NOMO-1 treated with dmso at 0.1 percent for 144 hours (cell line): Measurements from ENCODE around the gene ARHGAP6.
"Not testable (repeated sequence)": the region's sequence is repeated elsewhere in the genome, so short reads cannot be mapped to it uniquely, and the experiment has no call there.

ENCODE experiments used
- DNase-seq: peaks from one replicate; lab custom pipeline; 2025; ENCODE audit not compliant: unreplicated experiment; lab: John Stamatoyannopoulos, UW

ARHGAP6 gene

GRCh38 chrX:11531226-11531625 lies 134.5 kb downstream of the ARHGAP6 start:
- no peak for DNase-seq

GRCh38 chrX:11530621-11531020 lies 135.1 kb downstream of the ARHGAP6 start:
- no peak for DNase-seq

GRCh38 chrX:11528623-11529022 lies 137.1 kb downstream of the ARHGAP6 start:
- DNase-seq = no peak

GRCh38 chrX:11525685-11526084 lies 140.0 kb downstream of the ARHGAP6 start:
- DNase-seq = no peak

- not testable (repeated sequence) for DNase-seq
Measured at GRCh38 chrX:11519234-11519633, 146.5 kb downstream of the ARHGAP6 start.

GRCh38 chrX:11509786-11510185 lies 155.9 kb downstream of the ARHGAP6 start:
- DNase-seq = no peak

GRCh38 chrX:11504234-11504633 lies 161.5 kb downstream of the ARHGAP6 start:
- DNase-seq = no peak

DNA sequence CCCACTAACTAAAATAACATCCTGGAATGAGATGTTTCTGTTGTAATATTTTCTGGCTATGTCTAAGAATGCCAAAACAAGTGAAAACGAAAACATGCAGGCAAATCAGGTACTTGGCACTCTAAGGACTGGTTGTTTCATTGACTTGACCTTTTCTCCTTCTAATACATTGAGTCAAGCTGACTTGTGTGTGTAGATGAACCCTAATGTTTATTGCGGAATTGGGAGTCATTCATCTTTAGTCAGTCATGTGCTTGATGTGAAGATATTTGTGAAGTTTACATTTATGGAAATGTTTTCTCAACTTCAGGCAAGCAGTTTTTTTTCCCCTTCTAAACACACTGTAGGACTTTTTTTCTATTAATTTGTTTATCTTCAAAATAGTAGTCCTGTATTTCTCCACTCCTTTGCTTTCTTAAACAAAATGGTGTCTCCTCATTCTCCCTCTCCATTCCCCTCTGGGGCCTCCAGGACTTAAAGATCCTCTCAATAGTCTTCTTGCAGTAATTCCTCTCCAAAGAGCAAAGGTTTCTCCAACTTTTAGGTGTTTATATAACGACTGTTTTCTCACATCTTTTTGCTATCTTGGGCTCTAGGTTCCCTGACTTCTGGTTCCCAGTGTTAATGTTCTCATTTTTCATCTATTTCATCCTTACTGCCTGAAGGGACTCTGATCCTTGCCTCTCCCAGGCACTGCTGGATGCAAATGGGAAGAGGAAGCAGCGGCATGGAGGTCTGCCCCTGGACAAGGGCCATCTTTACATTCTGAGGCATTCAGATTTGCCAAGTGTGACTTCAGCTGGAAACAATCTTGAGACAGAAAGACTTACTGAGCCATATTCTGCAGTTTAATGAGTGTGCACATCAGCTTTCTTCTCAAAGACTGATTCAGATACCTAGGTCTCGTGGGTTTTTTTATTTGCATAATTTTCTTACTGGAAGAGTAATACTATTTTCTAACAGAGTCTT lies 166.4 kb downstream of the ARHGAP6 start:
- DNase-seq = no peak

- not testable (repeated sequence) for DNase-seq
Measured at GRCh38 chrX:11491375-11491774, 174.3 kb downstream of the ARHGAP6 start.

GRCh38 chrX:11484290-11484689 lies 181.4 kb downstream of the ARHGAP6 start:
- no peak for DNase-seq

- no peak for DNase-seq
Measured at GRCh38 chrX:11481035-11481434, 184.7 kb downstream of the ARHGAP6 start.

GRCh38 chrX:11480626-11481025 lies 185.1 kb downstream of the ARHGAP6 start:
- DNase-seq = no peak

- no peak for DNase-seq
Measured at GRCh38 chrX:11478911-11479310, 186.8 kb downstream of the ARHGAP6 start.

DNA sequence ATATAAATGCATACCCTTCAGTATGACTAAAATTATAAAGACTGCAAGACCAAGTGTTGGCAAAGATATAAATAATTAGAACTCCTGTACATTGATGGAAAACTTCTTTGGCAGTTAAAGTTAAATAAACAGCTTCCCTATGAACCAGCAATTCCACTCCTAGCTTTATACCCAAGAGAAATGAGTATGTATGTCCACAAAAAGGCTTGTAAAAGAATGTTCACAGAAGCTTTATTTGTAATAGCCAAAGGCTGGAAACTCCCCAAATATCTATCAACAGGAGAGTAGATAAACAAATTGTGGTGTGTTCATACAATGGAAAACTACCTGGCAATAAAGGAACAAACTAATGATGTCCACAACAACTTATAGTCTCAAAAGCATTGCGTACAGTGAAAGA lies 187.7 kb downstream of the ARHGAP6 start:
- DNase-seq = no peak

- no peak for DNase-seq
Measured at GRCh38 chrX:11474576-11474975, 191.1 kb downstream of the ARHGAP6 start.

DNA sequence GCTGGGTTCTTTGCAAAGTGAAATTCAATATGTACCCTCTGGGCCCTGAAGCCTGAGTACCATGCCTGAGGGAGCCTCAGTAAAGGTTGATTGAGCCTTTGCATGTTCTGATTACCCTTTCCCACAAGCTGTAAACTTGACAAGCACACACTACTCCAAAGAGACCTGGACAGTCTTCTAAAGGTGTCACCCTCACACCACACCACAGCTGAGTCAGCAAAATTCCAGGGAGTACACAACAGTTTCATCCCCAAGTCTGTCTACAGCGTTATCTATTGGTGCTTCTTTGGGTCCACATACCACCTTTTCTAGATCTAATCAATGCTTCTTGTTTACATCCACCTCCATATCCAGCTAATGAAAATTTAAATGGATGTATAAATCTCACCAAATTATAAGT lies 191.7 kb downstream of the ARHGAP6 start:
- DNase-seq = no peak

DNA sequence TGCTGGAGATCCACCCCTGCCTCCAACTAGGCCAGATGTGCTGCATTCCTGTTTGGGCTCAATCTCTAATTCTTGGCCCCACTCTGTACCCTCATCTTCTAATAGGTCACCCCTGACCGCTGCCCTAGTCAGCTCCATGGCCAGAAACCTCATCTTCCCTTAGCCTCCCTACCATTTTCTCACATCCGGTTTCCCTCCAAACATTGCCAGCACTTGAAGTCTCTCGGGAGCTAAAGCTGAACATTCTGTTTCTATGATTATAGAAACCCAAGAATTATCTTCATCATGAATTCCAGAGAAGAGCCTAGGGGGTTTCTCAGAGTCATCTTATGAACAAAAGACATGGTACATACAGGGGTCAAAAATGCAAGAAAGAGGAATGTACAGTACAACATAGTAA lies 192.8 kb downstream of the ARHGAP6 start:
- no peak for DNase-seq

DNA sequence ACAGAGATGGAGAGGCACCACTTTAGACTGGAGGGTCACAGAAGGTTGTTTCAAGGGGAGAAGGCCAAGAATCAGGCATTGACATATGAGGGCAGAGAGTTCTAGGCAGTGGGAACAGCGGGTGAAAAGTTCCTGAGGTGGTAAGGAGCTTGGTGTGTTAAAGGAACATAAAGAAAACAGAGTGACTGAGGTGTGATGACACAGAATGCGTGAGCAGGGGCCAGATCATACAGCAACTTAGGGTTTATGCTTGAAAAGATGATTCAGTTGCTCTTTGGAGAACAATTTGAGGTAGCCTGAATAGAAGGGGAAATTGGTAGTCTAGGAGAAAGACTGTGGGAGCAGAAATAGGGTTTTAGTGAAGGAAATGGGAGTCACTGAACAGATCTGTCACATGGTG lies 193.3 kb downstream of the ARHGAP6 start:
- DNase-seq = no peak

DNA sequence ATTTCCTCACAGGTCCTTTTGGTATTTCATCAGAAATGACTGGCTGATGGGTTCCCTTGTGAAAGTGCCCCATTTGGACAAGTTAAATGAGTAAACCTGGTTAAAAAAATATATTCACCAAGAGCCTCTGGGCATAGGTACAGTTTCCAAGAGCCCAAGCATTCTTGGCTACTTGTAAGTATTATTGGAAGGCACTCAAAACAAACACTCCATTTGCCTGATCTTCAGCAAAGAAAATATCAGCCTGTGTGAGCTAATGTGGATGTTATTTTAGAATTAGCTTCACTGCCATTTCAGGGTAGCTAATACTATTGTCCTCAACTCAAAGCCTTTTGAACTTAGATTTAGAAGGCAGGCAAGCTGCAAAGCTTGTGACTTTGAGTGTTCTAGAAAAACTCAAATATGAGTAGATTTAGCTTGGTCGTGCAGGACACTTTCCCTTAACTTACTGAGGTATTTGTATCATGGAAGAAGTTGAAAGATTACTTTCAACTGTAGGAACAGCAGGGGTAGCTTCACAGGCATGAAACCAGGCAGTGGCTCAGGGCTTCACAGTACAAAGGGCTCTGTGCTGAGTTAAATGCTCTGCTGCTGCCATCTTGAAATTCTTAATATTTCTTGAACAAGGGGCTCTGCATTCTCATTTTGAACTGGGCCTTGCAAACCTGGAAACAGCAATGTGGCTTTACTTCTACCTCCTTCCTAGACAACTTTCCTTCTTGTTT lies 195.3 kb downstream of the ARHGAP6 start:
- DNase-seq = no peak

GRCh38 chrX:11465648-11466411 lies 199.9 kb downstream of the ARHGAP6 start:
- no peak for DNase-seq

GRCh38 chrX:11464836-11465463 lies 200.8 kb downstream of the ARHGAP6 start:
- DNase-seq = no peak
